HCT116 (cell line): ENCODE data around the gene UCK1. TPM values are rescaled to one million over a fixed set of nuclear protein-coding genes. Genes with fewer than 3 reads are reported as not detected.

Source experiments
- ATAC-seq: fragments of 200-7000 bp; cut with Tn5 transposase; 2 replicates; pipeline ENCODE4 v1.9.1; 2020; ENCODE audit warnings: mild to moderate bottlenecking, moderate library complexity
- BruUV-seq: library from RNA; stranded (reverse); fragments of 400-500 nt; replicated peaks from 2 replicates; lab custom pipeline; 2021; lab: Mats Ljungman, UMichigan
- CTCF ChIA-PET: fragments of 300-600 bp; sonication (Branson Sonifier 250); formaldehyde crosslinking; loops from one replicate; lab custom pipeline; 2021; ENCODE audit warnings: antibody characterized with exemption; lab: Charles Lee
- POLR2A ChIA-PET: fragments of 300-600, 350-600 bp; sonication (Branson Sonifier 250); formaldehyde crosslinking; loops from one replicate; lab custom pipeline; 2021; ENCODE audit warnings: antibody characterized with exemption; lab: Charles Lee
- RAD21 ChIA-PET, 2 experiments: fragments of 300-600 bp; sonication (Branson Sonifier 250); formaldehyde crosslinking; loops; one replicate each; lab custom pipeline; 2023; ENCODE audit warnings: low total read pairs in 2 of 2; ENCODE audit not compliant: uncharacterized antibody in 2 of 2, unreplicated experiment in 2 of 2, low non-redundant PET in 1 of 2; lab: Charles Lee
- DNase-seq: peaks from one replicate; pipeline ENCODE4 v3.0.0-alpha.2; 2010; ENCODE audit warnings: low read depth, low spot score
- H2AFZ ChIP-seq: fragments of 200-600 bp; shearing (Covaris generic), sonication (generic); 2 replicates; pipeline ENCODE4 v1.6.1; 2017; ENCODE audit warnings: low read depth, mixed run types, mixed read lengths, antibody characterized with exemption, low read length; ENCODE audit not compliant: poor library complexity, severe bottlenecking
- H3K27ac ChIP-seq: 2 replicates; pipeline ENCODE4 v1.5.1; 2012; ENCODE audit warnings: low read depth, low read length
- H3K27me3 ChIP-seq: fragments of 200-600 bp; sonication (generic); 2 replicates; pipeline ENCODE4 v1.6.1; 2016; ENCODE audit warnings: mixed run types, low read length, mixed read lengths; ENCODE audit not compliant: insufficient read depth
- H3K36me3 ChIP-seq, 2 experiments: fragments of 200-500 bp in 1 of 2; fragments of 200-600 bp in 1 of 2; sonication (Bioruptor generic) in 1 of 2; sonication (generic) in 1 of 2; 2 replicates each; pipeline versions ENCODE4 v1.5.1 to v1.6.1; 2014 to 2016; ENCODE audit warnings: low read length in 2 of 2, inconsistent platforms in 1 of 2, mixed read lengths in 1 of 2, mixed run types in 1 of 2; ENCODE audit not compliant: insufficient read depth in 2 of 2, control insufficient read depth in 1 of 2
- H3K4me1 ChIP-seq, 2 experiments: fragments of 200-600 bp in 1 of 2; sonication (generic) in 1 of 2; 2 replicates each; pipeline versions ENCODE4 v1.5.1 to v1.6.1; 2012 to 2017; ENCODE audit warnings: low read length in 2 of 2, inconsistent platforms in 1 of 2, mild to moderate bottlenecking in 1 of 2, mixed read lengths in 1 of 2, mixed run types in 1 of 2, moderate library complexity in 1 of 2; ENCODE audit not compliant: insufficient read depth in 2 of 2, control insufficient read depth in 1 of 2
- H3K4me2 ChIP-seq: fragments of 200-600 bp; sonication (generic); 2 replicates; pipeline ENCODE4 v1.6.1; 2017; ENCODE audit warnings: mixed run types, low read length, mixed read lengths
- H3K4me3 ChIP-seq, 2 experiments: fragments of 200-600 bp in 1 of 2; sonication (generic) in 1 of 2; replicated peaks in 1 of 2; 2 replicates each; pipeline ENCODE4 v1.5.1; 2011 to 2016; ENCODE audit warnings: low read length in 2 of 2, control low read depth in 1 of 2, low read depth in 1 of 2, mild to moderate bottlenecking in 1 of 2, mixed read lengths in 1 of 2, mixed run types in 1 of 2
- H3K79me2 ChIP-seq: fragments of 200-600 bp; sonication (generic); 2 replicates; pipeline ENCODE4 v1.6.1; 2017; ENCODE audit warnings: mild to moderate bottlenecking, mixed run types, low read length, moderate library complexity, mixed read lengths; ENCODE audit not compliant: insufficient read depth
- H3K9ac ChIP-seq: fragments of 200-600 bp; sonication (generic); 2 replicates; pipeline ENCODE4 v1.6.1; 2016; ENCODE audit warnings: low read length, mixed read lengths
- H3K9me2 ChIP-seq: fragments of 200-600 bp; sonication (generic), shearing (Covaris generic); 2 replicates; pipeline ENCODE4 v1.6.1; 2017; ENCODE audit warnings: mixed run types, mild to moderate bottlenecking, moderate library complexity; ENCODE audit not compliant: insufficient read depth
- H3K9me3 ChIP-seq, 2 experiments: fragments of 200-500 bp in 1 of 2; fragments of 200-600 bp in 1 of 2; sonication (Bioruptor generic) in 1 of 2; sonication (generic) in 1 of 2; 2 replicates each; pipeline ENCODE4 v1.6.1; 2014 to 2017; ENCODE audit warnings: low read length in 2 of 2, mixed read lengths in 2 of 2, inconsistent platforms in 1 of 2, low read depth in 1 of 2, mild to moderate bottlenecking in 1 of 2, mixed run types in 1 of 2, moderate library complexity in 1 of 2; ENCODE audit not compliant: control insufficient read depth in 1 of 2, insufficient read depth in 1 of 2
- H4K20me1 ChIP-seq: fragments of 200-600 bp; sonication (generic), shearing (Covaris generic); 2 replicates; pipeline ENCODE4 v1.6.1; 2017; ENCODE audit warnings: mixed run types, mild to moderate bottlenecking, moderate library complexity; ENCODE audit not compliant: insufficient read depth
- CBX3 ChIP-seq: IDR thresholded peaks from 2 replicates; pipeline ENCODE4 v1.6.1; 2012; ENCODE audit warnings: low read depth
- CTCF ChIP-seq, 3 experiments: fragments of 200-600 bp in 1 of 3; sonication (generic) in 1 of 3; IDR thresholded peaks in 2 of 3; conservative IDR thresholded peaks in 1 of 3; 2 replicates each; pipeline ENCODE4 v1.5.1; 2012 to 2017; ENCODE audit warnings: low read depth in 2 of 3, low read length in 2 of 3, antibody characterized with exemption in 1 of 3, borderline replicate concordance in 1 of 3, control low read depth in 1 of 3, mild to moderate bottlenecking in 1 of 3, mixed read lengths in 1 of 3, mixed run types in 1 of 3, moderate library complexity in 1 of 3; ENCODE audit not compliant: insufficient read depth in 1 of 3
- EZH2phosphoT487 ChIP-seq: fragments of 200-600 bp; IDR thresholded peaks from 2 replicates; pipeline ENCODE4 v1.6.1; 2018; ENCODE audit warnings: antibody characterized with exemption, borderline replicate concordance
- FOSL1 ChIP-seq: IDR thresholded peaks from 2 replicates; pipeline ENCODE4 v1.6.1; 2012; ENCODE audit warnings: low read depth
- MAX ChIP-seq: IDR thresholded peaks from 2 replicates; pipeline ENCODE4 v1.6.1; 2012
- RAD21 ChIP-seq: IDR thresholded peaks from 2 replicates; pipeline ENCODE4 v1.6.1; 2012; ENCODE audit warnings: low read depth, mild to moderate bottlenecking
- SIN3A ChIP-seq: IDR thresholded peaks from 2 replicates; pipeline ENCODE4 v1.6.1; 2012; ENCODE audit warnings: low read depth
- SP1 ChIP-seq: IDR thresholded peaks from 2 replicates; pipeline ENCODE4 v1.6.1; 2012; ENCODE audit warnings: low read depth
- YY1 ChIP-seq: IDR thresholded peaks from 2 replicates; pipeline ENCODE4 v1.6.1; 2011; ENCODE audit warnings: low read length, low read depth, moderate library complexity, mild to moderate bottlenecking; ENCODE audit not compliant: insufficient replicate concordance; ENCODE audit errors: extremely low read depth
- ZFX ChIP-seq: fragments of 450-650 bp; IDR thresholded peaks from 2 replicates; pipeline ENCODE4 v1.6.1; 2017
- ZNF274 ChIP-seq: fragments of 200-500 bp; sonication (Bioruptor generic); IDR thresholded peaks from 2 replicates; pipeline ENCODE4 v1.6.1; 2014; ENCODE audit warnings: mild to moderate bottlenecking, low read depth, low read length, inconsistent platforms
- intact Hi-C: fragments of 100-400 bp; cut with micrococcal nuclease; formaldehyde crosslinking; loops from 2 replicates; pipeline ENCODE4 v1.10.0; 2022
- total RNA-seq: library from RNA; stranded (reverse); gene quantifications from one replicate; pipeline ENCODE4 v1.2.1, GENCODE V29; 2021; ENCODE audit not compliant: unreplicated experiment

The UCK1 gene
- total RNA-seq, 1 experiment from 2014 or later: 17.5 TPM

- CTCF ChIA-PET: no interaction called here
- BruUV-seq: no TSS peak
Observed at GRCh38 chr9:131559421-131560000, 28.4 kb upstream of the UCK1 start.

More at GRCh38 chr9:131559421-131560000, 28.4 kb upstream of the UCK1 start:
- no peak for TF ChIP-seq EZH2phosphoT487
- no peak for TF ChIP-seq ZFX
- TF ChIP-seq CTCF (IDR thresholded peaks at IDR 0.05 in 2 of 3, conservative IDR thresholded peaks at IDR 0.05 in 1 of 3; ENCODE audit: borderline replicate concordance in 1 of 3, insufficient read depth in 1 of 3, low read depth in 2 of 3, low read length in 2 of 3): peak in 2 of 3 experiments; percentile 10 to 33; a peak in 1 of 6 replicates
- TF ChIP-seq ZNF274: no peak
- TF ChIP-seq MAX: no peak
- no peak for TF ChIP-seq CBX3
- TF ChIP-seq RAD21: peak; percentile 43; the same call in 1 of the 2 replicates
- TF ChIP-seq SIN3A: no peak
- TF ChIP-seq FOSL1: no peak
- TF ChIP-seq YY1: no peak
- TF ChIP-seq SP1: no peak
- ATAC-seq (no peak), DNase-seq (no peak)
- H2AFZ ChIP-seq: no peak overlapping the region
- H3K27me3 ChIP-seq: no peaks in the 10 kb centered on the region
- H3K36me3 ChIP-seq: no peaks in the 10 kb centered on the region
- no peaks in the 10 kb centered on the region for H4K20me1 ChIP-seq
- no peaks in the 10 kb centered on the region for H3K4me1 ChIP-seq
- no peaks in the 10 kb centered on the region for H3K79me2 ChIP-seq
- H3K4me2 ChIP-seq: no peak overlapping the region
- intact Hi-C loops: no loop called here
- peaks cover 0 to 4% of the 10 kb centered on the region in 2 experiments; a peak in 1 of 4 replicates for H3K9me3 ChIP-seq
- H3K27ac ChIP-seq: no peak overlapping the region
- no peak overlapping the region for H3K9ac ChIP-seq
- H3K9me2 ChIP-seq: no peaks in the 10 kb centered on the region
- no peak overlapping the region for H3K4me3 ChIP-seq
- ChIA-PET RAD21 (no interaction called here), POLR2A (no interaction called here)
